Activated B cell treated with CpG ODN at 0.5 μM for 24 hours (primary cell): ENCODE results near the gene LRRN3. TPM values are rescaled to one million over a fixed set of nuclear protein-coding genes. Genes with fewer than 3 reads are reported as not detected.

Experiments used
- ATAC-seq: fragments of 200-7000 bp; cut with Tn5 transposase; one replicate; pipeline ENCODE4 v1.10.0; 2021; ENCODE audit warnings: low read depth, mild to moderate bottlenecking, moderate library complexity
- CTCF ChIA-PET: fragments of 350-600 bp; sonication (Branson Sonifier 250); formaldehyde crosslinking; loops from one replicate; lab custom pipeline; 2021; ENCODE audit warnings: antibody characterized with exemption; lab: Charles Lee
- POLR2A ChIA-PET: fragments of 350-600 bp; sonication (Branson Sonifier 250); formaldehyde crosslinking; loops from one replicate; lab custom pipeline; 2021; ENCODE audit warnings: antibody characterized with exemption; lab: Charles Lee
- DNase-seq: peaks from one replicate; pipeline ENCODE4 v3.0.0; 2022
- H3K27ac Mint-ChIP-seq: one replicate; pipeline ENCODE4 v1.8.0; 2020; ENCODE audit warnings: mixed read lengths
- H3K27me3 Mint-ChIP-seq: one replicate; pipeline ENCODE4 v1.8.0; 2021; ENCODE audit warnings: mixed read lengths
- H3K36me3 Mint-ChIP-seq: one replicate; pipeline ENCODE4 v1.8.0; 2021; ENCODE audit warnings: low read depth, mixed read lengths
- H3K4me1 Mint-ChIP-seq: one replicate; pipeline ENCODE4 v1.8.0; 2021; ENCODE audit warnings: mixed read lengths
- H3K4me3 Mint-ChIP-seq: one replicate; pipeline ENCODE4 v1.8.0; 2020; ENCODE audit warnings: mild to moderate bottlenecking, mixed read lengths
- H3K9me3 Mint-ChIP-seq: one replicate; pipeline ENCODE4 v1.8.0; 2020; ENCODE audit warnings: mixed read lengths
- intact Hi-C: fragments of 100-400 bp; cut with micrococcal nuclease; formaldehyde crosslinking; loops from one replicate; pipeline ENCODE4 v1.15.1; 2024
- total RNA-seq: library from RNA; stranded (reverse); gene quantifications from 2 replicates; pipeline ENCODE4 v1.2.3, GENCODE V29; 2022
- TF ChIP-seq, protein P1 (sequence below): fragments of 200-600 bp; IDR thresholded peaks from one replicate; pipeline ENCODE4 v1.8.0; 2022; ENCODE audit warnings: antibody characterized with exemption, mild to moderate bottlenecking

The LRRN3 gene
- not detected in 2 replicates for total RNA-seq

DNA sequence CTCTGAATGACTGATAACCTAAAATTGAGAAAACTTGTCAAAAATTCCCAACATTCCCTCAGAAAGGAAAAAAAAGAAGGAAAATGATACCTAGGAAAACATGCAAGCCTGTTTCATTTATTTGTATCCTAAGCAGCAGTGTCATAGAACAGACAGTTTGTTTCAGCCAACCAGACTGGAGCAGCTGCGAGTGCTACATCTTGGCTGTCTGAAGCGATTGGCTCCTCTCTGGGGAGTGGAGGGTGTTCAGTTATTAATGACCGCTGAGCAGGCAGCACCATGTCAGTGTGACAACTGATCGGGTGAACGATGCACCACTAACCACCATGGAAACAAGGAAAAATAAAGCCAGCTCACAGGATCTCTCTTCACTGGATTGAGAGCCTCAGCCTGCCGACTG, at the start of gene LRRN3:
TSS of gene LRRN3 (plus strand) at position 282 of the 400 bp plus-strand sequence. CDS start 31,646 bp downstream, outside the sequence.
- intact Hi-C loops = loop anchor here (1.0 kb wide), 1 partner anchor 395 kb away; no protein-coding TSS in a partner anchor
- Mint-ChIP-seq H3K4me1 (peaks cover 3% of the 10 kb centered on the region), H3K4me3 (no peak within 1 kb of the TSS), H3K9me3 (no peaks in the 10 kb centered on the region), H3K36me3 (no peaks in the 10 kb centered on the region), H3K27me3 (no peaks in the 10 kb centered on the region), H3K27ac (no peak within 1 kb of the TSS)
- DNase-seq (no peak), ATAC-seq (no peak)
- ChIA-PET POLR2A (interaction anchor here (0.7 kb wide), 2 partner anchors 221 to 309 kb away, joined by 4 to 8 read pairs; no protein-coding TSS in a partner anchor), CTCF (interaction anchor here (0.6 to 1.0 kb wide), 2 partner anchors 134 to 500 kb away, joined by 3 to 5 read pairs; no protein-coding TSS in a partner anchor)
- TF ChIP-seq, protein P1, sequence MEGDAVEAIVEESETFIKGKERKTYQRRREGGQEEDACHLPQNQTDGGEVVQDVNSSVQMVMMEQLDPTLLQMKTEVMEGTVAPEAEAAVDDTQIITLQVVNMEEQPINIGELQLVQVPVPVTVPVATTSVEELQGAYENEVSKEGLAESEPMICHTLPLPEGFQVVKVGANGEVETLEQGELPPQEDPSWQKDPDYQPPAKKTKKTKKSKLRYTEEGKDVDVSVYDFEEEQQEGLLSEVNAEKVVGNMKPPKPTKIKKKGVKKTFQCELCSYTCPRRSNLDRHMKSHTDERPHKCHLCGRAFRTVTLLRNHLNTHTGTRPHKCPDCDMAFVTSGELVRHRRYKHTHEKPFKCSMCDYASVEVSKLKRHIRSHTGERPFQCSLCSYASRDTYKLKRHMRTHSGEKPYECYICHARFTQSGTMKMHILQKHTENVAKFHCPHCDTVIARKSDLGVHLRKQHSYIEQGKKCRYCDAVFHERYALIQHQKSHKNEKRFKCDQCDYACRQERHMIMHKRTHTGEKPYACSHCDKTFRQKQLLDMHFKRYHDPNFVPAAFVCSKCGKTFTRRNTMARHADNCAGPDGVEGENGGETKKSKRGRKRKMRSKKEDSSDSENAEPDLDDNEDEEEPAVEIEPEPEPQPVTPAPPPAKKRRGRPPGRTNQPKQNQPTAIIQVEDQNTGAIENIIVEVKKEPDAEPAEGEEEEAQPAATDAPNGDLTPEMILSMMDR = no peak

DNA sequence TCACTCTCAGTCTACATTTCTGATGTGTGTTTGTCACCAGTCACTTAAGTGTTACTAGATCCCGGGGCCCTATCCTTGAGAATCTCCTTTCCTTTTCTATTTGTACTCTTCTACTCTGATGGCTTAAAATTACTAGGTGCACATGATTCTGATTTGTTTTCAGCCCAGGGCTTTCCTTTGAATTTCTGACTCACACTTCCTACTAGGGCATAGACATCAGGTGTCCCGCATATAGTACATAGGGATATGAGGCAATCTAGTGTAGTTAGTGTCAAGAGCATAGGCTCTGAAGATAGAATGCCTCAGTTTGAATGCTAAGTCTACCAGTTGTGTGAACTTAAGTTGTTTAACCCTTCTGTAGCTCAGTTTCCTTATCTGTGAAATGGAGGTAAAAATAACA, 49.4 kb upstream of the LRRN3 start:
- intact Hi-C loops = no loop called here
- H3K27me3 Mint-ChIP-seq = no peaks in the 10 kb centered on the region

DNA sequence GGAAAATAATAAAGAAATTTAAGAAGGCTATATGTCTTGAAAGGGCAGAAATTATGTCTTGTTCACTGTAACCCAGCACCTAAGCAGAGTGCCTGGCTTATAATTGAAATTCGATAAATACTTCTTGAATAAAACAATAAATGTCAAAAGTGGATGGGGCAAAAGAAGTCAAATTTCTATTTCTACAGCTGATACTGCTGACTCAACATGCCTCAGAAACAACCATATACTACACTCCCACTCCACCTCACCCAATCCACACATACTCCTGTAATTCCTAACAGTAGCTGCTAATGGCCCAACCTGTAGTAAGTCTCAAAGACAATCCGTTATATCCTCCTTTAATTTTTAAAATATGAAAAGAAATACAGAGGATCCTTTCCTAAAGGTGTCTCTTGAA, 48.1 kb upstream of the LRRN3 start:
- POLR2A ChIA-PET = interaction anchor here (1.1 kb wide), 1 partner anchor 44 kb away, joined by 3 read pairs; no protein-coding TSS in a partner anchor
- CTCF ChIA-PET = no interaction called here
- H3K4me3 Mint-ChIP-seq = no peak overlapping the region
- H3K9me3 Mint-ChIP-seq = no peaks in the 10 kb centered on the region
- no peaks in the 10 kb centered on the region for H3K36me3 Mint-ChIP-seq
- TF ChIP-seq, protein P1 = no peak
- H3K4me1 Mint-ChIP-seq = no peaks in the 10 kb centered on the region
- no peak for DNase-seq
- intact Hi-C loops = no loop called here
- H3K27me3 Mint-ChIP-seq = no peaks in the 10 kb centered on the region
- H3K27ac Mint-ChIP-seq = no peak overlapping the region
- no peak for ATAC-seq

More for the DNA sequence above, 49.4 kb upstream of the LRRN3 start:
- no peak overlapping the region for H3K27ac Mint-ChIP-seq
- ATAC-seq (no peak), DNase-seq (no peak)
- no peaks in the 10 kb centered on the region for H3K4me1 Mint-ChIP-seq
- TF ChIP-seq, protein P1 = no peak
- H3K36me3 Mint-ChIP-seq = no peaks in the 10 kb centered on the region
- no peak overlapping the region for H3K4me3 Mint-ChIP-seq
- H3K9me3 Mint-ChIP-seq = no peaks in the 10 kb centered on the region
- POLR2A ChIA-PET = no interaction called here
- CTCF ChIA-PET = no interaction called here

DNA sequence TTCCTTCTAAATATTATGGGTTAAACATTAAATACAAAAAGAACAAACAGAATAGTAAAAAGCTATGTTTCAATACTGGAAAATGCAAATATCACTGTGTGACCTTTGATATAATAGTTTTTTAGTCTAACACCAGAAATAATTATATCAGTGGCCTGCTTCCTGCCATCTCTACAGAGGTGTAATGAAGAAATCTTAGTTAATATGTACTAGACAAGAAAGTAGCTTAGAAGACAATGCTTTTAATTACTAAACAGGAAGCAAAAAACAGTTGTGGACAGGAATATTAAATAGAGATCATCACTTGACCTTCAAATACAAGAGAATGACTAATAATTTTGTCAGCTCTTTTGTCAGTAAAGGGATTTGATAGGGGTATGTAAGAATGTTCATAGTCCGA, 47.4 kb upstream of the LRRN3 start:
- ATAC-seq = no peak
- intact Hi-C loops = no loop called here
- ChIA-PET POLR2A (no interaction called here), CTCF (no interaction called here)
- TF ChIP-seq, protein P1 = no peak
- Mint-ChIP-seq H3K36me3 (peaks cover 2% of the 10 kb centered on the region), H3K9me3 (peaks cover 3% of the 10 kb centered on the region), H3K27ac (no peak overlapping the region), H3K4me3 (no peak overlapping the region), H3K4me1 (no peaks in the 10 kb centered on the region), H3K27me3 (no peaks in the 10 kb centered on the region)
- no peak for DNase-seq

DNA sequence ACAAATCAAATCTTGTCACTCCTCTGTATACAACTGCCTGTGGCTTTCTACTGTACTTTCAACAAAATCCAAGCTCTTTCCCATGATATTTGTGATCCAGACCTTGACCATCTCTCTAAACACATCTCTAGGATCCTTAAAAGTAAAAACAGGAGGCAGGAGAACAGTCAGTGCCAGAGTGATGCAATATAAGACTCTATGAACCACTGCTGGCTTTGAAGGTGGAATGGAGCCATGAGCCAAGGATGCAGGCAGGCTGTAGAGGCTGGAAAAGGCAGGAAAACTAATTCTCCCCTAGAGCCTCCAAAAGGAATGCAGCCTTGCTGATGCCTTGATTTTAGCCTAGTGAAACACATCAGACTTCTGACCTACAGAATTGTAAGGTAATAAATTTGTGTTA, 45.5 kb upstream of the LRRN3 start:
- Mint-ChIP-seq H3K4me1 (no peaks in the 10 kb centered on the region), H3K36me3 (peaks cover 2% of the 10 kb centered on the region), H3K4me3 (no peak overlapping the region), H3K27me3 (no peaks in the 10 kb centered on the region), H3K27ac (no peak overlapping the region), H3K9me3 (peaks cover 3% of the 10 kb centered on the region)
- ChIA-PET CTCF (no interaction called here), POLR2A (no interaction called here)
- ATAC-seq = no peak
- intact Hi-C loops = no loop called here
- DNase-seq = no peak
- TF ChIP-seq, protein P1 = no peak
